Stimulated activated naive CD4-positive, alpha-beta T cell (primary cell): ENCODE data around the gene PARN.
"Not testable (repeated sequence)": the region's sequence is repeated elsewhere in the genome, so short reads cannot be mapped to it uniquely, and the experiment has no call there.

Experiments
- DNase-seq, 6 experiments: peaks; one replicate each; lab custom pipeline; 2025; lab: John Stamatoyannopoulos, UW

PARN gene

DNA sequence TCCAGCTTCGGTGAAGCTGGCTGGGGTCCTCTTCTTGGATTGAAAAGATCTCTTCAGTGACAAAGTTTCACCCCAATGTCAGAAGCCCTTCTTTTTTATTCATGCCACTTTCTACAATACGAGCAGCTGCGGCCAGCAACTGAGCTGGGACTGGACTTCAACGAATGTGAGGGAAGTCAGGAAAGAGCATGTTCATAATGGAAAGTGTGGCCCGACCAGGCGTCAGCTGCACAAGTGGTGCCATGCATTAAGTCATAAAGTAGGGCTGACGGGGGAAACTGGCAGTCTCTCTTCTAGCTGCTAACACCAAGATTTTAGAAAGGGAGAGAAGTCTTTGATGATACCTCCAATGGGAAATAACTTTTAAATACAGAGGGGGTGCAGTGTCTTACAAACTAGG, 192.6 kb downstream of the PARN start:
- no peak for DNase-seq

DNA sequence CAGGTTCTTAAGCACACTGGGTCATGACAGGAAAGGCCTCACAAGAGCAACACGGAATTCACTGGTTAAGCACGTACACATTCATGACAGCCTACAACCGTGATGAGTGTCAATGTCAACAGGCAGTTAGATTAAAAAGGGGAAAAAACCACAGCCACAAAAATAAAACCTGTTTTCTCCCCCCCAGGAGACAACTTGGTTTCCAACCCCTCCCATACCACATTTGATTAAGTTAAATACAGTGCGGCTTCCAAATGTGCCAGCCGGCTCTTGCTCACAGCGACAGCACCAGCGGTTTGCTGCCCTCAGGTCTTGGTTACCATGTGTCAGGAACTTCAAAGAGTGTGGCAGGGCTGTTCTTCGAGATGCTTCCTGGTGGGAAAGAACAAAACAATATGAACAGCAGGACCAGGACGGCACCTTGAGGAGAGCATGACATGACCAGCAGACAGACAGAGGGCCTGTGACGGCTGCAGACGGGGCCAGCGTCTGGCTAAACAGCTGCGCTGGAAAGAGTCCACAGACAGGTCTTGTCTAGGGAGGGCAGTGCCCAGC, 193.6 kb downstream of the PARN start:
- DNase-seq: peak in 3 of 6 experiments; percentile 38 to 42 (median 42)

DNA sequence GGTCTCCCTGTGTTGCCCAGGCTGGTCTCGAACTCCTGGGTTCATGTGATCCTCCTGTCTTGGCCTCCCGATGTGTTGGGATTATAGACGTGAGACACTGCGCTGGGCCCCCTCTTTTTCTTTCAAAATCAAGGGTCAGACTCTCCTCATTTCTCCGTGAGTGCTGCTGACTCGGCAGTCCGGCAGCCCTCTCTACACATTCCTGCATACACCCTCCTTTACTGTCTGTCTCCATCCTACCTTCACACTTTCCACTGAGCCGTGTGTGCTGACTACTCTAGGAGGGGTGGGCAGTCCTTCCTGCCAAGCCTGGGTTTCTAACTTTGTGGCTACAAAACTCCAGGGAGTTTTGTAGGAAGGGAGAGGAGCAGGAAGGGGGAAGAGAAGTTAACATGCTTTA, 195.2 kb downstream of the PARN start:
- DNase-seq: no peak

DNA sequence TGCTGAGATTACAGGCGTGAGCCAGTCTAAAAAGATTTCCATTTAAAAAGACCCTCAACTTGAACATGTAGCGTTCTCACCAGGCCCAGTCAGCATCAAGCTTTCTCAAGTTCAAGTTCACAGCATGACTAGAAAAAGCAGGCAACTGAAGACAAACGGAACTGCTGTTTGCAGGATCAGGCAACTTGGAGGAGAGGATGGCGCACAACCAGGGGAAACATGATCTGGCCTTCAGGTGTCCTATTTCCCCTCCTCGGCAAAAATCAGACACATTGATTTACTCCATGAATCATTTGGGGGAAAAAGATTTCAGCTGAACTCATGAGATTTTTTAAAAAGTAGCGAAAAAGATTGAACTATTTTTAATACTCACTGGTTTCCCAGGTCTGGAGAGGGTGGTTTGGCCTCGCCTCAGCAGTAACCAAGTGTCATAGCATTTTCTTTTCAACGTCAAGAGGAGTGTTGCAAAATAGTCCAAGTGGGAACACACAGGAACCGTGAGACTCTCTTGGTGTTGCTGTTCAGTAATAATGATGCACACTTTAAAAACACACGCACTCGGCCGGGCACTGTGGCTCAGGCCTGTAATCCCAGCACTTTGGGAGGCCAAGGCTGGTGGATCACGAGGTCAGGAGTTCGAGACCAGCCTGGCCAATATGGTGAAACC, 201.0 kb downstream of the PARN start:
- DNase-seq: not testable (repeated sequence)

DNA sequence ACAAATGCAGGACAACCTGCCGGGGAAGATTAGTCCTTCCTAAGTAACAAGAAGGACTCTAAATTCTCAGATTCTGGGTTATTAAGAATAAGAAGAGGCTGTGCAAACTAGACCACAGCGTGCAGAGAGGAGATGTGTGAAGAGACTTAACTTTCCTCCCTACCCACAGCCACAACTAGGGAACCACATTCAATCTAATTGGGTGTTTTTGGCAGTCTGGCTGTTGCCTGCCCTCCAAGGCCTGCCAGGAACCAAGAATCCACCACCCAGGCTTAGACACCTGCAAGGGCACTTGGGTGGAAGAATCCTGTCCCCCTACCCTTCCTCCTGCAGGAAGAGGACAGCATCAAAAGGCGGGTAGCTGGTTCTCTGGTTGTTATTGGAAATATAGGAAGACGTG, 202.0 kb downstream of the PARN start:
- no peak for DNase-seq

DNA sequence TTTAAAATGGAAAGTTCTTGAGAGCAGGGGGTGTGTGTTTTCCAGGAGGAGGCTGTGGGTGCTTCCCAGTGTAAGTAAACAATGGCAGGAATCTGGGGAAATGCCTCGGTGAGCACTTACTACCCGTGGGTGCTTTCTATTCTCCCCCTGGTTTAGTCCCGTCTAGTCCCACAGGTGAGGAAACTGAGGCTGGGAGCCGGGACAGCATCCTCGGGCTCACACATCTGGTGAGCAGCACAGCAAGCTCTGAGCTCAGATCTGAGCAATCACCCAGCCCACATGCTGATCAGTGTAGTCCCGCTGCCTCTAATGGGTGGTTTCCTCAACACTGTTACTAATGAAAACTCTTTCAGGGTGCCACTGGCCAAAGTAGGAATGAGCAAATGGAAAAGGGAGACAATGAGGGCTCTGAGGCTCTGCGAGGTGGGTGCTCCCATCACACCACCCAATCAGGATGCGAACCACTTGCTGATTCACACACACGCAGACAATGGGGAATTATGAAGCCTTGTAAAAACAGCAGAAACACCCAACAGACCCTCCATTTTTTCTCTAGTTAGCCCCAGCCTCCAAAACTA, 202.6 kb downstream of the PARN start:
- DNase-seq: no peak

DNA sequence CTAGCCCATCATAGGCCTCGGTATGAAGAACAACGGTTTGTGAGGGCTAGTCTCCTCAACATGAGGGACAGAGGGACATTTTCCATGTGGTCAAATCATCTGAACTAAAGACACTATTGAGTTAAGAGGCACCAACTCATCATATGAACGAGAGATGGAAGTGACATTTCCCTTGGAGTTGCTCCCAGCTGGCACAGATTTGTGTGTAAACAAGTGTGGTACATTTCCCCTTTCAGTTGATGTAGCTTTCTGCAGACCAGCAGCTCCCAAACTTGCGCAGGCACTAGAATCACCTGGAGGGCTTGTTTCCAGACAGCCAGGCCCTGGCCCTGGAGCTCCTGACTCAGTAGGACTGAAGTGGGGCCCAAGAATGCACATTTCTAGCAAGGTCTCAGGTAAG, 205.5 kb downstream of the PARN start:
- DNase-seq: no peak

DNA sequence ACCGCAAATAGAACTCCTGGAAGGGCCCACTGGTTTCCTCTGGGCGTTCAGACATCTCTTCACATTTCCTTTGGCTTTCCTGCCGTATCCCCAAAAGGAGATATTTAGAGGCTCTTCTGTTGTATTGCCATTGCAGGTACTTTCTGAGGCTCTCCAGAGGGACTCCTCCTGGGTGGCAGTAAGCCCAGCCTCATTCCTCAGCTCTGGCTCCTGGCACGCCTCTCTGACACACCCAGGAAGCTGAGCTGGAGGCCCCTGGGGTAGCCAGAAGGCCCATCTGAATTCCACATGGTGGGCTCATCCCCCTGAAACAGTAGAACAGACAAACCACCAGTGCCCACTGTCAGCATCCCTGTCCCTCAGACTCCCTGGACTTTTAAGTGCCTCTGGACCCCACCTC, 206.7 kb downstream of the PARN start:
- no peak for DNase-seq

DNA sequence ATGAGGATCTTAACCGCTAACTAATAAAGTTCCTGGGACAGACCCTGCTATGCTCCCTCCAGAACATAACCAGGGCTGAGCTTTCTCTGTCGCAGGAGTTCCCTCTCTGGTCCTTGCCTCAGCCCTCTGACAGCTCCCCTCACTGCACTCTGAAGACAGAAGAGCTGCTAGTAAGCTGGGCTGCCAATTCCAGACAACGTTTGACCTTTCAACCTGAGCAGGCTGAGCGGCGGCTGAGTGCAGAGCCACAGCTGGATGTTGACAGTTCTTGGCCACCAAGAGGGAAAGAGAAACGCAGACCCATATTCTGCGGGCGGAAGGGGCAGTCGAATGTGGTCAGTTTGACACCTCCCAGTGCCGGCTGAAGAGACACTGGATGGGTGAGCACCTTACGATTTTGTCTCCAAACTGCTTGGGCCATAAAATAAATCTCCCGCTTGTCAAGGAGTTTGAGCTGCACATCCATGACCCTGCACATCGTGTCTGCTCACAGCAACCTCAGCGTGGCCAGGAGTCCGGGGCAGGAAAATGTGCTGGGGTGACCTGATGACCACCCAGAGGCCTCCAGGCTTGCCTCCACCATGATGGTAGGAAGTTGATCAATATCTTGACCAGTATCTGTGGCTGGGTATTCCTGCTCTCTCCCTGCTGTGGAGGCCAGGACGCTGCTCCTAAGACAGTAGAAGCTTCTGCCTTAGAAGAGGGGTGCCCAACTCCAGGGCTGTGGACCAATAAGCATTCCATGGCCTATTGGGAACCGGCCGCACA, 209.2 kb downstream of the PARN start:
- no peak for DNase-seq

DNA sequence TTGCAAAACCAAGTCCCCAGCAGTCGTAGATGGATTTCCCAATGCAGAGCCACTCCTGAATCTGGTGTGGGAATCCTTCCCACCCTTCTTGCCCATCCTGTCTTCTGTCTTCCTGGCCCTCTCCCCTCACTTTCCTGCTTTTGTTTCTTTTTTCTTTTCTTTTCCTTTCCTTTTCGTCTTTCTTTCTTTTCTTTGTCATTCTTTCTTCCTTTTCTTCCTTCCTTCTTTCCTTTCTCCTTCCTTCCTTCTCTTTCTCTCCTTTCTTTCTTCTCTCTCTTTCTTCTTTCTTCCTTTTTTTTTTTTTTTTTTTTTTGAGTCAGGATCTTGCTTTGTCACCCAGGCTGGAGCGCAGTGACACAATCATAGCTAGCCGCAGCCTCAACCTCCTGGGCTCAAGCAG, 209.8 kb downstream of the PARN start:
- not testable (repeated sequence) for DNase-seq

DNA sequence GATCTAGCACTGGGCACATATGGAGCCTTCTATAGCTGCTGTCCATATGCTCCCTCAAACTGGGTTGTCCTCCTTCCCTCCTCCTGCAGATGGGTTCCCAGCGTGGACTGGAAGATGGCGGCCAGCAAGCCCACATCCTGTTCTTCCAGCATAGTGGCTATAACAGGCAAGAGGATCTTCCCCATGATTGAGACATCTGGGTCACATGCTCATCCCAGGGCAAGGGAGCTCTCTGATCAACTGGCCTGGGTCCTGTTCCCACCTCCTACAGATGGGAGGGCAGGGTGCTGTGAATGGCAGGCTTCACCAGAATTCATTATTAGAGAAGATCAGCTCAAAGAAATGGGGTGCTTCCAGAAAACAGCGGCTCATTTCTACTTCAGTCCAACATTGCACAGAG, 210.2 kb downstream of the PARN start:
- DNase-seq: no peak

DNA sequence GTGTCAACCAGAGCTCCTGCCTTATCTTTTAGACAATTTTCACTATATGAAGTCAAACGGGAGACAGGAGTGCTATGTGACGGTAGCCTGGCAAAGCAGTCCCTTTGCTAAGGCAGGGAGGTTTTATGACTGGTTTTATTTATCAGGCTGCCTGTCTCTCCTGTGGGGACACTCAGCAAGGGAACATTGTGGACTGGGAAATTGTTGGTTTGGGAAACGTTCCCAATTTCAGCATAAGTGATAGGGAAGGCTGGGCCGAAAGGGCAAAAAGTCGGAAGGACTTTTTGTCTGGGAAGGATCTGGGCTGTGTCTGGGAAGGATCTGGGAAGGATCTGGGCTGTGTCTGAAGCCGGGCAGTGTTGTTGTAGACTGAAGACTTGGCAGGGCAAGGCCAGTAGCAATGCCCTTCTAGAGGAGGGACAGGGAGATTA, 211.2 kb downstream of the PARN start:
- DNase-seq: no peak

DNA sequence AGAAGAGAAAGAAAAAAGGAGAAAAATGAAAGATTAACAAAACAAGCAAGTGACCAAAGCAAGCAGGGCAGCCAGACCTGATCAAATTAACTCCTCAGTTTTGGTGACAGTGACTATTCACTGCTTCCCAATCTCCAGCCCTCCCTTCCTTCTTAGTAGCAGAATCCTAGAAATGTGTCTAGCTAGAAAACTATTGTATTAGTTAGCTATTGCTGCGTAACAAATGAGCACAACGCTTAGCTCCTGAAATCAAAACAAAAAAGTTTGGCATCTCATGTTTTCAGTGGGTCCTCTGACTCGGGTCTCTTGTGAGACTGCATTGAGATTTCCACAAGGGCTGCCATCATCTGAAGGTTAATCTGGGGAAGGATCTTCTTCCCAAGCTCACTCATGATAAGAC, 213.9 kb downstream of the PARN start:
- no peak for DNase-seq

DNA sequence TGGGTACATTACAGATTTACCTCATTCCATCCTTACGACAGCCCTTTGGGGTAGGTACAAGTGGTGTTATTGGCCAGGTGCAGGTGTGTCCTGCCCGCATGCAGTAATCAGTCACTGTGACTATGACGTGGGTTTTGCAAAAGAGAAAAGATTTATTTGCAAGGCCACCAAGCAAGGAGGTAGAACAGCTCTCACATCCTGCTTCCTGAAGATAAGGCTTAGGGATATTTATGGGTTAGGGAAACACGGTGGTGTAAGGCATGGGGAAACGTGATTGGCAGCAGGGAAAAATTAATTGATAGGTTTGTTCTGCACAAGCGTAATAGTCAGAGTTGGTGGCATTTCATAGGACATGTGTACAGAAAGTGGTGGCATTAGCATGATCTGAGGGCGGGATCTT, 214.8 kb downstream of the PARN start:
- DNase-seq: no peak

DNA sequence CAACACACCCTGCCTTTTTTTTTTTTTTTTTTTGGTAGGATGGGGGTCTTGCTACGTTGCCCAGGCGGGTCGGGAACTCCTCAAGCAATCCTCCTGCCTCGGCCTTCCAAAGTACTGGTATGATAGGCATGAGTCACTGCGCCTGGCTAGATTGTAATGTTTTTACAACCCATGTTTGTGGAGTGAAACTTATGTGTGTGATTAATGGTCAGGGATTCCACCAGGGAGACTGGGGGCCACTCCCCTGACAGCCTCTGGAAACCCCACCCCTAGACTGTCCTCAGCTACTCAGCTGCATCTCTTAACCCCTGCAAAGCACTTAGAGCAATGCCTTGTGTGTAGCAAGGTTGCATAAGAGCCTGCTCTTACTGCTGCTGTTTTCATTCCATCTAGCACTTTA, 220.5 kb downstream of the PARN start:
- no peak for DNase-seq

DNA sequence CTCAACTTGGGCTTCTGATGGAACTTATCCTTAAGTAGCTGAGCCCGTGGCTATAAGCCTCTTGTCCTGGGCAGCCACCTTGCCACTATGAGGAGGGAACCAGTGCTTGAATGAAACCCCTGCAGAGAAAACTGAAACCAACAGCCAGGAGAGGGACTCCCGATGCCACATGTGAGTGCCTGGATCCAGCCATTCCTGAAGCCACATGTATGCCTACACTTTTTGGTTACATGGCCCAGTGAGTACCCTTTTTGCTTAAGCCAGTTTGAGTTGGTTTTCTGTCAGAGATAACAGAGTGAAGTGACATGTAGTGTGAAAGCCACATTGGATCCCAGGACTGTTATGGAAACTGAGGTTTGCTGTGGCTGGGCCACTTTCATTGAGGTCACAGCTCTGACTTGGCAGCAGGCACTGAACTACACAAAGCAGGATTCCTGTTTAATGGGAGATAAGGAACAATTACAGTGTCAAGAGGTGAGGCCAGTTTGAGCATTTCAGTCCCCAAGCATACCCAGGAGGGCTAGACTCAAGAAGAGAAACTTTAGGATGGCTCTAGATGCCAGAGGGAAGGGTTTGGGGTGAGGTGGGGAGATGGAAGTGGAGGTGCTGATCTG, 222.2 kb downstream of the PARN start:
- no peak for DNase-seq

DNA sequence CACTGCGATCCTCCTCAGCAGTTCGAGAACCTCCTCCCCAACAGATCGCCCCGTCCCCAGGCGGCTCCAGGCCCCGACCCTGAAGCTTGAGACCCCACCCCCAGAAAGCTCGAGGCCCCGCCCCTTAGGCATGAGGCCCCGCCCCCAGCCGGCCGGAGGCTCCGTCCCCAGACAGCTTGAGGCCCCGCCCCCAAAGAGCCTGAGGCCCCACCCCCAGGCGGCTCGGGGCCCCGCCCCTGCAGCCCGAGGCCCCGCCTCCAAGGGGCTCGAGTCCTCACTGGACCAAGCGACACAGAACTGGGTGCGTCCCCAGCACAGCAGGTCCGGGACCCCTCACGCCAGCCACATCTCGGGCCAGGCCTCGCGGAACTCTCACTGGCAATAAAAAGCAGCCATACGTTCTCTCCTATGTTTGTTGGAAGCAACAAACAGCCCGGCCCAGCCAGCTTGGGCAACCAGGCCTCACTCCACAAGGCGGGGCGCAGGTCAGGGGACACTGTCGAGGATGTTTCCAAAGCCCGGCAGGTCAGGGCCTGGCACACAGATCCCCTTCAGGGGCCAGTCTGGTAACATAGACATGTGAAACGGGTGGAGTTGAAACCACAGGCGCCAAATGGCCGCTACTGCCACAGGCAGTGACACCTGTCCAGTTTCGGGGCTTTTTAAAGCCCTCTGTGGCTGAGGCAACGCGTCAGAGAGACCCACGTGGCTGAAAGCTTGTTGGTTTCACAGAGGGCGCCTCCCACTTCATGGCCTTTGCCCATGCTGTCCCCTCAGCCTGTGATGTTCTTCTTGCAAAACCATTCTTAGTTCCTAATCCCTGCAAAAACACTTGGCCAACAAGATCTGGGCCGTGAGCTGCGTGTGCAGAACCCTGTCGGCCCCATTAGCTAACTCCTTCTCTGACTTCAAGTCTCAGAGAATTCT, 224.2 kb downstream of the PARN start:
- DNase-seq: peak in 1 of 6 experiments; percentile 8

DNA sequence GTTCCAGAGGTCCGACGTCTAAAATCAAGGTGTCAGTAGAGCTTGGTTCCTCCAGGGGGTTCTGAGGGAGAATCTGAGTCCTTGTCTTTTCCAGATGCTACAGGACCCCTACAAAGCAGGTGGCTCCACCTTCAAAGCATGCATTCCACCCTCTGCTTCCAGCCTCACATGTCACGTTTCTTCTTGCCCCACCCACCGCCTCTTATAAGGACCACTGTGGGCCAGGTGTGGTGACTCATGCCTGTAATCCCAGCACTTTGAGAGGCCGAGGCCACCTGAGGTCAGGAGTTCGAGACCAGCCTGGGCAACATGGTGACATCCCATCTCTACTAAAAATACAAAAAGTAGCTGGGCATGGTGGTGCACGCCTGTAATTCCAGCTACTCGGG, 227.1 kb downstream of the PARN start:
- not testable (repeated sequence) for DNase-seq

DNA sequence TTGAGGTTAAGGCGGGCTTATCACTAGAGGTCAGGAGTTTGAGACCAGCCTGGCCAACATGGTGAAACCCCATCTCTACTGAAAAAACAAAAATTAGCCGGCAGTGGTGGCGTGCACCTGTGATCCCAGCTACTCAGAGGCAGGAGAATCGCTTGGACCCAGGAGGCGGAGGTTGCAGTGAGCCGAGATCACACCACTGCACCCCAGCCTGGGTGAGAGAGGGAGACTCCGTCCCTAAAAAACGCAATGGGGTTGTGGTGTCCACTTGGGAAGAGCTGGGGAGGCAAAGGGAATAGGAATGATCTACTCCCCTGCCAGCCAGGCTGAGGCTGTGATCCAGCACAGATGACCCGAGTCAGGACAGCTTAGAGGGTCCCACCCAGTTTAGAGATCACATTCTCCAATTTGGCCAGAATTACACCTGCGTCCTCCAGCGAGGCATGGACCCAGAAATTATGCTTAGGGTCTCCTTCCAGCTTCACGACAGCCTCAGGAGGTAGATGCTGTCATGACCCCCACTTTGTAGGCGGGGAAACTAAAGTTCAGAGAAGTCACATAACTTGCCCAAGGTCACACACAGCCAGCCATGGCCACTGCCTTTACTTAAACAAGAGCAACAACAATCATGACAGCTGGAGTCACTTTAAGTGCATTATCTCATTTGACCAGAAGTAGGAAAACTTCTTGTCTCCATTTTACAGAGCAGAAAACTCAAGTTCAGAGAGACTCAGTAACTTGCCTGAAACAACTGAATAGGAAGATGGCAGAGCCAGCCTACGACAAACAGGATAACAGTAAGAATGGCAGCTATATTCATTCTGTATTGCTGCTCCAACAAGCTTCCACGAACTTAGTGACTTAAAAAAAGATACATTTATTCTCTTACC, 227.7 kb downstream of the PARN start:
- not testable (repeated sequence) for DNase-seq

DNA sequence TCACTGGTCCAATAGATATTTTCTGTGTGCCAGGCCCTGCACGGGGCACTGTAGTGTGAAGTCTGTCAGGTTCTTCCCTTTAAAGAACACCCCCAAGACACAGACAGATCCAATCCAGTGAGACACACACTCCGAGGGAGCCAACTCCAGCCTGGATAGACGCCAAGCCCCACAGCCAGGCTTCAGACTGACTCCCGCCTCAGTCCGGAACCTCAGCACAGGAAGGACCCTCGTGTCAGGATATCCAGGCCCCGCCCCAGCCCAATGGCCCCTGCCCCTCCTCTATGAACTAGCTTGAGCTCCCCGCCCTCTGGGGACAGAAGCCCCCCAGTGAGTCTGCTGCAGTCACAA, 228.4 kb downstream of the PARN start:
- DNase-seq: not testable (repeated sequence)
